DMS 273 treated with DMSO at 0.1 percent for 48 hours (cell line): ENCODE data around the gene F13A1.

Source experiments
- DNase-seq: peaks from one replicate; lab custom pipeline; 2025; lab: John Stamatoyannopoulos, UW

F13A1 gene

DNA sequence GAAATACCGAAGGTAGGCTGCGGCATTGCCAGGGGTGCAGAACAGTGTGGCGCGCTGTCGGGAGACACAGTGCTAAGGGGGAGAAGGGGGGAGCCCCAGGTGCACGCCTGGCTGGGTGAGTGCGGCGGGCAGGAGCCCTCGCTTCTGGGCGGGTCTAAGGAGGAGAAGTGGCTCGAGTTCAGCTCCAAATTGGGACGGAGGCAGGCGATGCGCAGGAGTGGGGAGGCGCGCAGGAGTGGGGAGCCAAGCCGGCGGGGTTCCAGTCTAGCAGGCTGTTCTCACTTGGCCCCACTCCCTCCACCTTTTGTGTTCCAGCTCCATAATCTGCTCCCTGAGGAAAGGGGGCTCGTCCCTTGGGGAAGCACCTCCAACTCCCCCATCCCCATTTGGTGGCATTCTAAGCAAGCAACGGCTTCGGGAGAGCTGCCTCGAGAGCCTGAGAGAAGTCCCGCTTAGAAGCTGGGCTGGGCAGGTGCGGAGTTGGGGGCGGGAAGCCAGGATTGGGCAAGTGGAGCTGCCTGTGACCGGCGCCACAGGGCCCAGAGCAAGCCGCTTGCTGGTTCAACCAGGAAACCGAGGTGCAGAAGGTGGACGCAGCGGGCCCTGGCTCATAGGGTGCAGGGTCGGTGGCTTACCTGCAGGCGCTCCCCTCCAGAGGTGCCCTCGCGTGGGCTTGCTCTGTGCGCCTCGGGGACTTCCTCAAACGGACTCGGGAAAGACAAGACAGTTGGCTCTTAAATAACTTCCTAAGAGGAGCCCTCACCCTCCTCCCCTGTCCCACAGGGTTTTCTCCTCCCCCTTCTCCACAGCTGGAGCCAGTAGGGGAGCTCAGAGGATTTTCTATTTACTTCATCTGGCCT is at the start of gene F13A1:
Gene F13A1 (minus strand): TSS at position 711 of the 860 bp plus-strand sequence. CDS start 1,998 bp downstream, outside the sequence.
- no peak for DNase-seq

DNA sequence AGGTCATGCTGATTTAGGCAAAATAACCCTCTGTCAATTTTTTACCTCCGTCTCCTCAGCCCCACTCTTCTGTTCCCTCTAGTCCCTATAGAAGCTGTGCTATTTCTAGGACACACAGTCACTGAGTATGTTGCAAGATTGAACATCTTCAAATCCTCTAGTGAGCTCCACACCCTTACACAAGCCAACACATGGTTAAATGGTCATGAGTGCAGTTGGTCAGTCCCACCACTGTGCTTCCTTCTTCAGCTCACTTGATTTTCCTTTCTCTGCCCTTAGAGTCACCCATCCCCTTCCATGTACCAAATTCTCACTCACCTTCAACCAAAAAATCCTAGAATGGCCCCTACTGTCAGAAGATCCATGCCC is 48.2 kb upstream of the F13A1 start:
- no peak for DNase-seq

GRCh38 chr6:6368040-6368683 is 47.7 kb upstream of the F13A1 start:
- DNase-seq = no peak

DNA sequence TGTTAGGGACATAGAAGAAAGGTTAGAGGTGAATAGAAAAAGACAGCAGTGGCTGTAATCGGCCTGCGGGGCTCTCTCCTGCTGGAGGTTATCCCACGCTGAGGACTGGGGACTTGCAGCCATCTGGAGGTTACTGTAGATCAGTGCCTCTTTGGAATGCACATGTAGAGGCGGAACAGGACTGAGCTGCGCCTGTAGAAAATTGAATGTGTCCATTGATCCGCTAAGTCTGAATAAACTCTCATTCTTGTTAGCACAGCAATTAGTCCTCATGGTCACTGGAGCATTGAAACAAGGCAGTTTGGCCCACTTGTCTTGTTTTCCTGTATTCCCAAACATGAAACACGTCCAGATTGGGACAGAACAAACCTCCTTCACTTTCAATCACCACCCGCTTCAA is 46.3 kb upstream of the F13A1 start:
- no peak for DNase-seq

DNA sequence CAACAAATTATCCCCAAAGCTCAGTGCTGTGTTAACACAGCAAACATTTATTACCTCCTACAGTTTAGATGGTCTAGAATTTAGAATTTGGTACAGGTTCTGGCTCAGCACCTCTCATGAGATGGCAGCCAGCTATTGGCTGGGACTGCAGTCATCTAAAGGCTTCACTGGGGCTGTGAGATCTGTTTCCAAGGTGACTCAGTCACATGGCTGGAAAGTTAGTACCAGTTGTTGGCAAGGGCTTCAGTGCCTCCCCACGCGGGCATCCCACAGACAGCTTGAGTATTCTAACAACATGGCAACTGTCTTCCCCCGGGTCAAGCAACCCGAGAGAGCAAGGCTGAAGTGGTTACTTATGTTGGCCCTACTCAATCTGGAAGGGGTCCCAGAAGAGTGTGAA is 44.8 kb upstream of the F13A1 start:
- DNase-seq = no peak

GRCh38 chr6:6362056-6362840 is 41.8 kb upstream of the F13A1 start:
- DNase-seq = no peak

DNA sequence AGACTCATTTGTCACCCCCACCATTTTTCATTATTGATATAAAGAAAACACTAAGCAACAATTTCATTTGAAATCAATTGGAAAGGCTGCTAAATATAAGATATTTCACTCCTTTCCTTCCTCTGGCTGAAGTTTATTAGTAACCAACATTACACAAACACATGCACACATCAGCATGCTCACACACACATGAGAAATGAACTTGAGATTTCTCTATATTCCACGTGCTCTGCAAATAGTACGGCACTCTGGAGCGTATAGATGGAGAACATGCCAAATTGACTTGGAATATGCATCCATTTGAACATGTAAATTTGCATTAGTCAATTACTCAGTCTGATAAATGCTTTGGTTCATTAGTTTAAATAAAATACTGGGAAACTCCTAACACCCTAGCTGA is 37.1 kb upstream of the F13A1 start:
- no peak for DNase-seq

- no peak for DNase-seq
Observed at GRCh38 chr6:6357032-6357431, 36.6 kb upstream of the F13A1 start.

DNA sequence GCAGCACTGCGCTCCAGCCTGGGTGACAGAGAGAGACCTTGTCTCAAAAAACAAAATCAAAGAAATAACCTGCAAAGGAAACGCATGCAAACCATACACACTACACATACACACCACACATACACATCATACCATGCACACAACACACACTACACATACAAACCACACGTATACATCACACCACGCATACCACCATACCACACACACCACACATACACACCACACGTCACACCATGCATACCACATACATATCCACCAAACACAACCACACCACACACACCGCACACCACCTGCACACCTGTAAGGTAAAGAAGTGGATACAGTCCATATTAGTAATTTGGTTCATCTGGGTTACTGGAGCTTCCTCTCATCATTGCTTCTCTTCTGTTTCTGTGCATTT is 32.3 kb upstream of the F13A1 start:
- DNase-seq = no peak

GRCh38 chr6:6351511-6352025 is 31.1 kb upstream of the F13A1 start:
- no peak for DNase-seq

- DNase-seq = no peak
Observed at GRCh38 chr6:6350696-6351095, 30.2 kb upstream of the F13A1 start.

DNA sequence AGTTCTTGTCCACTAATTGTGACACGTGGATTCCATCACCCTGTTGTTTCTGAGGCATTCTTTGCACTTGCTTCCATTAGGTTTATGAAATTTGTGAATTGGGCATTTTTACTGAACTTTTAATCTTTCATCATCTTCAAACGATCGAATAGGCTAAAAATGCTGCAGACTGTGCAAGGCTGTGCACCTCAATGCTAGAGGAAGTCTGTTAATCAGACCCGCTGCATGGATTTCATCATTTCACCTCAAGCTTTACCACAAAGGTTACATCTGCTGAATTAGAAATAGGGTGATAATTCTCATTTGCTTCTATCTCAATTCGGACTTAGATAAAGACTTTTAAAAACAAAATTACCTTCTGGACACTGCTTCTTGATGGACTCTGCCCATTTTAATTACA is 27.8 kb upstream of the F13A1 start:
- no peak for DNase-seq

GRCh38 chr6:6346427-6347023 is 26.1 kb upstream of the F13A1 start:
- no peak for DNase-seq

DNA sequence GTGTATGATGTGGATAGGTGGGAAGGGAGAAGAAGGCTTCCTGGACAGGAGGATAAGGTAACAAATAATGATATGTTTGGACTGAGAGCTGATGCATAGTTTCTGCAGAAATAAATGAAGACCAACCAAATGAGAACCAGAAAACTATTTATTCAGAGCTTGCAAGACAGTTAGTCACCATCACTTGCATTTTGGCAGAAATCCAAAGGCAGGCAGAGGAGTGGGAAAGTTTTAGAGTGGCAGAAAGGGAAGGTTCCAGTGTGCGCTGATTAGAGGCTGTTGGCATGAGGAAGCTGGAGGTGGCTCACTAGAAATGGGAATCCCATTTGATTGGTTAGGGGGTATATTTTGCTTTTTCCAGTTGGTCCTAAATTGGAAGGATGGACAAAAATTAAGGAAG is 13.0 kb upstream of the F13A1 start:
- DNase-seq = no peak

- no peak for DNase-seq
Observed at GRCh38 chr6:6332811-6333244, 12.4 kb upstream of the F13A1 start.

- no peak for DNase-seq
Observed at GRCh38 chr6:6331946-6332601, 11.6 kb upstream of the F13A1 start.

GRCh38 chr6:6331393-6331792 is 10.9 kb upstream of the F13A1 start:
- DNase-seq = no peak

DNA sequence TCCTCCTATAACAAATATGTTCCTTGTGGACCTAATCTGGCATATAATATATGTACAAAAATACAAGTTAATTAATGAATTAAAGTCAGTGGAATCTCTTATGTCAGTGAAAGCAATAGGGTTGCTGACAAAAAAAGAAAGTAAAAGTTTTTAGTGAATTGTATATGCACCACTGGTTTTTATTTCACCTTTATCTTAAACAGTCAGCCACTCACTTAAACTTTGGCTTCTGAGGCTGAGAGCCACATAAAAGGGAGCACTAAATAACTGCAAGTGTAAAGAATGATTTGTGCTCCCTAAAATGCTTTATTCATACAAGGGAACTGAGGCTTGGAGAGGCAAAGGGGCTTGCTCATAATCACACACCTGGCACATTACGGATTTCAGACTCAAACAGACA is 9.9 kb upstream of the F13A1 start:
- DNase-seq = no peak

DNA sequence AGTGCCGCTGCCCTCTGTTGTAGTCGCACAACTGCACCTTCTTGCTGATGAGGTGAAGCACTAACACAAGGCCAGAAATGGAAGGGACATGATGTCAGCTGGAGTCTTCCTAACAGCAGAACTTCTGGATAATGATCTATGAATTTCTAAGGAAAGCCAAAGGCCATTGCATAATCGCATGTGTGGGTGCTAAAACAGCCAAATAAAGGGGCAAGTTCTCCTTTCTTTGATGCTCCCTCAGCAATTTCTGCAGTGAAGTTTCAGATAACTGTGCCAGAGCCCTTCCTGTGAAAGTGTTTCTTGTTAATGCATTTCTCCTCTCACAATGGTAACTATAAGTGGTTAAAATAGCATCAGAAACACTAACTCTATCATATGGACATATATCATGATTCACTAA is 8.0 kb upstream of the F13A1 start:
- DNase-seq = no peak

DNA sequence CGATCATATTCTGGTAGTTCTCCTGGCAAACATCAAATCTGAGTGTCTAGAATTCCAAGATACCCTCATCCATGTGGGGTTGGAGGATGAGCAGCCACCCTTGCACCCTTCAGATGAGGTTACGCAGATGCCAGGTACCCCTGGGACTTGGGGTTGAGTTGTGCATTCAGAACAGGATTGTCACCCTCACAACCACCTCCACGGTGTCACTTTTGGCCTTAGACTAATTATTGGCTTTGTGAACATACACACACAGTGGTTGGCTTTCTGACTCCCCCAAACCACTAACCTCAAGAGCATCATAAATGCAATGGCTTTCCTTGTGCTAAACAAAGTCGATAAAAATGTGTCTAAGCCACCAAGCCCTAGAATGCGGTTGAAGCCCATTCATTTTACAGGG is 2.9 kb upstream of the F13A1 start:
- no peak for DNase-seq

DNA sequence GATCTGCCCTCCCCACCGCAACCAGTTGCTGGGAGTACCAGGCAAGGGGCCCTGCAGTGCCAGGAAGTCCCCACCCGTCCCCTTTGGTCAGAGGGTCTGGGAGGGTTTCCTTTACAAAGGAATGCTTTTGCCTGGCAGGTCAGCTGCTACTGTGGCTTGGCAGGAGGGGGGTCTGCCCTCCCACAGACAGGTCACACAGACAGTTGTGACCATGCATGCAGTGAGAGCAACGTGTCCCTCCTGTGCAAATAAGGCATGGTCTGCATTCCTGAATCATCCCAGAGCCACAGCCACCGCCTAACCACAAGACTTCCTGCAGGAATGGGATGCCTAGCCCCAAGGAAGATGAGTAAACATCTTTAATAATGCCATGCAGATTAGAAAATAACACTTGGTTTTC is 439 bp upstream of the F13A1 start:
- no peak for DNase-seq
